DND-41 (cell line): ENCODE measurements around the gene RPEL1.

Experiments
- ATAC-seq: fragments of 200-7000 bp; cut with Tn5 transposase; 3 replicates; pipeline ENCODE4 v1.9.1; 2021; ENCODE audit warnings: low read depth; ENCODE audit not compliant: insufficient read depth
- DNase-seq: peaks from one replicate; pipeline ENCODE4 v3.0.0-alpha.2; 2020
- H2AFZ ChIP-seq: 2 replicates; pipeline ENCODE4 v1.6.0; 2012; ENCODE audit warnings: low read depth, low read length
- H3K27ac ChIP-seq: 2 replicates; pipeline ENCODE4 v1.5.1; 2012; ENCODE audit warnings: low read length, inconsistent platforms
- H3K27me3 ChIP-seq: fragments of 200-600 bp; sonication (generic); 2 replicates; pipeline ENCODE4 v1.6.0; 2012; ENCODE audit warnings: low read length, mild to moderate bottlenecking, inconsistent platforms; ENCODE audit not compliant: insufficient read depth, poor library complexity
- H3K36me3 ChIP-seq: 2 replicates; pipeline ENCODE4 v1.5.1; 2012; ENCODE audit warnings: low read length, inconsistent platforms; ENCODE audit not compliant: insufficient read depth
- H3K4me1 ChIP-seq: 2 replicates; pipeline ENCODE4 v1.5.1; 2012; ENCODE audit warnings: mild to moderate bottlenecking, low read length; ENCODE audit not compliant: insufficient read depth
- H3K4me2 ChIP-seq: 2 replicates; pipeline ENCODE4 v1.6.0; 2012; ENCODE audit warnings: mild to moderate bottlenecking, moderate library complexity, low read length, inconsistent platforms; ENCODE audit not compliant: insufficient read depth
- H3K4me3 ChIP-seq, 2 experiments: fragments of 200-600 bp in 1 of 2; shearing (Covaris generic) in 1 of 2; 2 replicates each; pipeline ENCODE4 v1.5.1; 2012 to 2016; ENCODE audit warnings: inconsistent platforms in 2 of 2, low read length in 2 of 2, mild to moderate bottlenecking in 2 of 2, low read depth in 1 of 2, moderate library complexity in 1 of 2
- H3K79me2 ChIP-seq: 2 replicates; pipeline ENCODE4 v1.6.0; 2012; ENCODE audit warnings: low read length, inconsistent platforms; ENCODE audit not compliant: insufficient read depth
- H3K9ac ChIP-seq: 2 replicates; pipeline ENCODE4 v1.6.0; 2012; ENCODE audit warnings: low read depth, mild to moderate bottlenecking, inconsistent platforms, low read length, moderate library complexity
- H3K9me3 ChIP-seq: 2 replicates; pipeline ENCODE4 v1.5.1; 2012; ENCODE audit warnings: low read length, moderate library complexity, mild to moderate bottlenecking, inconsistent platforms; ENCODE audit not compliant: insufficient read depth, severe bottlenecking
- H4K20me1 ChIP-seq: 2 replicates; pipeline ENCODE4 v1.6.0; 2012; ENCODE audit warnings: low read length; ENCODE audit not compliant: insufficient read depth
- EZH2 ChIP-seq: IDR thresholded peaks from 3 replicates; pipeline ENCODE4 v1.6.1; 2012; ENCODE audit warnings: borderline replicate concordance, low read depth, mild to moderate bottlenecking, moderate library complexity, low read length, inconsistent platforms; ENCODE audit not compliant: severe bottlenecking
- TF ChIP-seq, protein P1 (sequence below): IDR thresholded peaks from 2 replicates; pipeline ENCODE4 v1.5.1; 2012; ENCODE audit warnings: borderline replicate concordance, low read length, moderate library complexity, mild to moderate bottlenecking; ENCODE audit not compliant: poor library complexity, severe bottlenecking; ENCODE audit errors: extremely low read depth

Gene RPEL1

DNA sequence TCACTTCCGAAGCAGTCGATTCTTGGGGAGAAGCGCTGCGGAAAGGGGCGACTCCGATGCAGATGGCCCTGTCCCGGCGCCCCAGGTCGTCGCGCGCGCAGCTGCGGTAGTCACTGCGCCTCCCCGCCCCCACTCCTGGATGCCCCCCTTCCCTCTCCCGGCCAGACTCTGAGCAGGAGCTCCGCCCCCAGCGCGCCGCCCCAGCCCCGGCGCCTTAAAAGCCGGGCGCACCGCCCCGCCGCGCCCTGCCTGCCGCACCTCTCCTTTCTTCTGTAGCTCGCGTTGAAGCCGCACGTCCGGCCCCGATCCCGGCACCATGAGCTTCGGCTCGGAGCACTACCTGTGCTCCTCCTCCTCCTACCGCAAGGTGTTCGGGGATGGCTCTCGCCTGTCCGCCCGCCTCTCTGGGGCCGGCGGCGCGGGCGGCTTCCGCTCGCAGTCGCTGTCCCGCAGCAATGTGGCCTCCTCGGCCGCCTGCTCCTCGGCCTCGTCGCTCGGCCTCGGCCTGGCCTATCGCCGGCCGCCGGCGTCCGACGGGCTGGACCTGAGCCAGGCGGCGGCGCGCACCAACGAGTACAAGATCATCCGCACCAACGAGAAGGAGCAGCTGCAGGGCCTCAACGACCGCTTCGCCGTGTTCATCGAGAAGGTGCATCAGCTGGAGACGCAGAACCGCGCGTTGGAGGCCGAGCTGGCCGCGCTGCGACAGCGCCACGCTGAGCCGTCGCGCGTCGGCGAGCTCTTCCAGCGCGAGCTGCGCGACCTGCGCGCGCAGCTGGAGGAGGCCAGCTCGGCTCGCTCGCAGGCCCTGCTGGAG is 31.4 kb downstream of the RPEL1 start, which contains the start of gene INA:
Gene INA (plus strand): TSS at position 243 of the 817 bp plus-strand sequence. CDS start 74 bp downstream, at position 317.
- H2AFZ ChIP-seq = no peak within 1 kb of the TSS
- no peaks in the 10 kb centered on the region for H3K79me2 ChIP-seq
- DNase-seq = peak; percentile 55
- peak; percentile 70 for ATAC-seq
- peaks cover 9% of the 10 kb centered on the region for H3K4me1 ChIP-seq
- H3K9me3 ChIP-seq = no peaks in the 10 kb centered on the region
- no peaks in the 10 kb centered on the region for H3K36me3 ChIP-seq
- peak within 1 kb of the TSS in 1 of 2 experiments; percentile 7; a peak in 1 of 4 replicates for H3K4me3 ChIP-seq
- H3K9ac ChIP-seq = no peak within 1 kb of the TSS
- H3K4me2 ChIP-seq = peak within 1 kb of the TSS; percentile 48
- no peak within 1 kb of the TSS for H3K27ac ChIP-seq
- TF ChIP-seq EZH2 = no peak
- TF ChIP-seq, protein P1, sequence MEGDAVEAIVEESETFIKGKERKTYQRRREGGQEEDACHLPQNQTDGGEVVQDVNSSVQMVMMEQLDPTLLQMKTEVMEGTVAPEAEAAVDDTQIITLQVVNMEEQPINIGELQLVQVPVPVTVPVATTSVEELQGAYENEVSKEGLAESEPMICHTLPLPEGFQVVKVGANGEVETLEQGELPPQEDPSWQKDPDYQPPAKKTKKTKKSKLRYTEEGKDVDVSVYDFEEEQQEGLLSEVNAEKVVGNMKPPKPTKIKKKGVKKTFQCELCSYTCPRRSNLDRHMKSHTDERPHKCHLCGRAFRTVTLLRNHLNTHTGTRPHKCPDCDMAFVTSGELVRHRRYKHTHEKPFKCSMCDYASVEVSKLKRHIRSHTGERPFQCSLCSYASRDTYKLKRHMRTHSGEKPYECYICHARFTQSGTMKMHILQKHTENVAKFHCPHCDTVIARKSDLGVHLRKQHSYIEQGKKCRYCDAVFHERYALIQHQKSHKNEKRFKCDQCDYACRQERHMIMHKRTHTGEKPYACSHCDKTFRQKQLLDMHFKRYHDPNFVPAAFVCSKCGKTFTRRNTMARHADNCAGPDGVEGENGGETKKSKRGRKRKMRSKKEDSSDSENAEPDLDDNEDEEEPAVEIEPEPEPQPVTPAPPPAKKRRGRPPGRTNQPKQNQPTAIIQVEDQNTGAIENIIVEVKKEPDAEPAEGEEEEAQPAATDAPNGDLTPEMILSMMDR = no peak
- H3K27me3 ChIP-seq = peaks cover 6% of the 10 kb centered on the region
- H4K20me1 ChIP-seq = no peaks in the 10 kb centered on the region; the same call in 1 of the 2 replicates

DNA sequence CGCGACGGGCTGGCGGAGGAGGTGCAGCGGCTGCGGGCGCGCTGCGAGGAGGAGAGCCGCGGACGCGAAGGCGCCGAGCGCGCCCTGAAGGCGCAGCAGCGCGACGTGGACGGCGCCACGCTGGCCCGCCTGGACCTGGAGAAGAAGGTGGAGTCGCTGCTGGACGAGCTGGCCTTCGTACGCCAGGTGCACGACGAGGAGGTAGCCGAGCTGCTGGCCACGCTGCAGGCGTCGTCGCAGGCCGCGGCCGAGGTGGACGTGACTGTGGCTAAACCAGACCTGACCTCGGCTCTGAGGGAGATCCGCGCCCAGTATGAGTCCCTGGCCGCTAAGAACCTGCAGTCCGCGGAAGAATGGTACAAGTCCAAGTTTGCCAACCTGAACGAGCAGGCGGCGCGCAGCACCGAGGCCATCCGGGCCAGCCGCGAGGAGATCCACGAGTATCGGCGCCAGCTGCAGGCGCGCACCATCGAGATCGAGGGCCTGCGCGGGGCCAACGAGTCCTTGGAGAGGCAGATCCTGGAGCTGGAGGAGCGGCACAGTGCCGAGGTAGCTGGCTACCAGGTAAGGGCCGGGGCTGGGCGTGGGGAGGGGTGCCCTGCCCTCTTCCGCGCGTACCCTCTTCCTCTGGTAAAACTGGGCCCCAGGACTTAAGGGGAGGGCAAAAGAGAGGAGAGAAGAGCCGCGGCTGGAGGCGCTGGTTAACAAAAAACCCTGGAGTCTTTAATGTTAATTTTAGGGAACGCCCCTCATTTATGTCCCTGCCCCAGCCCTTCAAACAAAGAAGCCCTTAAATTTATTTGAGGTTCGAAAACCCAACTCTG is 32.2 kb downstream of the RPEL1 start:
- Histone ChIP-seq H3K27me3 (peaks cover 8% of the 10 kb centered on the region), H3K4me3 (no peak overlapping the region), H3K36me3 (no peaks in the 10 kb centered on the region), H3K9me3 (no peaks in the 10 kb centered on the region), H2AFZ (no peak overlapping the region), H3K4me2 (peak overlapping the region; percentile 16; the same call in 1 of the 2 replicates), H3K9ac (no peak overlapping the region), H3K4me1 (peaks cover 9% of the 10 kb centered on the region), H4K20me1 (no peaks in the 10 kb centered on the region; the same call in 1 of the 2 replicates), H3K79me2 (no peaks in the 10 kb centered on the region), H3K27ac (no peak overlapping the region)
- ATAC-seq (no peak), DNase-seq (no peak)
- TF ChIP-seq EZH2 = no peak
- TF ChIP-seq, protein P1 = no peak

DNA sequence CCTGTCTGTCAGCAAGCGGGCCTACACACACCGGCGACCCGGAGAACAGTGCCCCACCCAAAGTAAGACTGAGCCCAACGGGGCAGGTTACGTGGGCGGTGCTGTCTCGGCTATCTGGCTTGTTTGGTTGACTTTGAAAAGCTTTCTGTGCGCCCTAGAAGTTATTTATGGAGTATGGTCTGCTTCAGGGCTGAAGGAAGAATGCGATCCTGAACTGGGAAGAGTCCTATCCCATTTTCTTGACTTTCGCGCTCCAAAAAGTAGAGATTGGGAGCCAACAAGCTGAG is 32.8 kb downstream of the RPEL1 start:
- DNase-seq = no peak
- Histone ChIP-seq H3K9ac (no peak overlapping the region), H3K9me3 (no peaks in the 10 kb centered on the region), H3K4me1 (peaks cover 9% of the 10 kb centered on the region), H3K79me2 (no peaks in the 10 kb centered on the region), H3K36me3 (no peaks in the 10 kb centered on the region), H3K27ac (no peak overlapping the region), H3K27me3 (peaks cover 8% of the 10 kb centered on the region), H3K4me2 (no peak overlapping the region), H2AFZ (no peak overlapping the region), H4K20me1 (no peaks in the 10 kb centered on the region; the same call in 1 of the 2 replicates), H3K4me3 (no peak overlapping the region)
- no peak for TF ChIP-seq EZH2
- TF ChIP-seq, protein P1 = no peak
- ATAC-seq = no peak
